SU-DHL-6 (cell line): ENCODE data around the gene MYG1.

Experiments used
- H2AFZ ChIP-seq: fragments of 200-600 bp; sonication (generic); 2 replicates; pipeline ENCODE4 v1.6.1; 2014; ENCODE audit warnings: low read depth, mild to moderate bottlenecking, moderate library complexity, mixed read lengths, antibody characterized with exemption, low read length; ENCODE audit not compliant: severe bottlenecking
- H3F3A ChIP-seq: fragments of 200-600 bp; shearing (Covaris generic); 2 replicates; pipeline ENCODE4 v1.6.0; 2016; ENCODE audit warnings: antibody characterized with exemption, mild to moderate bottlenecking; ENCODE audit not compliant: insufficient read depth
- H3K27ac ChIP-seq: fragments of 200-600 bp; sonication (generic); 2 replicates; pipeline ENCODE4 v1.5.1; 2016; ENCODE audit warnings: low read depth, mild to moderate bottlenecking, low read length, moderate library complexity, mixed read lengths
- H3K27me3 ChIP-seq: fragments of 200-600 bp; sonication (generic), shearing (Covaris generic); 2 replicates; pipeline ENCODE4 v1.6.0; 2014; ENCODE audit warnings: mild to moderate bottlenecking, low read length
- H3K36me3 ChIP-seq: fragments of 200-600 bp; sonication (generic); 2 replicates; pipeline ENCODE4 v1.6.1; 2014; ENCODE audit warnings: mild to moderate bottlenecking, low read length, mixed read lengths
- H3K4me2 ChIP-seq: fragments of 300-600, 200-600 bp; shearing (Covaris generic), sonication (generic); 2 replicates; pipeline ENCODE4 v1.6.0; 2014; ENCODE audit warnings: low read length, low read depth, mild to moderate bottlenecking; ENCODE audit not compliant: poor library complexity, severe bottlenecking
- H3K4me3 ChIP-seq: fragments of 200-600 bp; sonication (generic); 2 replicates; pipeline ENCODE4 v1.5.1; 2014; ENCODE audit warnings: antibody characterized with exemption, low read length, mild to moderate bottlenecking, mixed read lengths; ENCODE audit not compliant: insufficient read depth, poor library complexity, severe bottlenecking
- H3K79me2 ChIP-seq: fragments of 200-600 bp; sonication (generic); 2 replicates; pipeline ENCODE4 v1.6.1; 2014; ENCODE audit warnings: mild to moderate bottlenecking, low read length, moderate library complexity; ENCODE audit not compliant: insufficient read depth
- H3K9ac ChIP-seq: fragments of 200-600 bp; sonication (generic); 2 replicates; pipeline ENCODE4 v1.7.0; 2014; ENCODE audit warnings: mild to moderate bottlenecking, low read length
- H3K9me2 ChIP-seq: fragments of 200-600 bp; sonication (generic); replicated peaks from 2 replicates; pipeline ENCODE4 v1.6.1; 2014; ENCODE audit warnings: low read length; ENCODE audit not compliant: insufficient read depth
- H3K9me3 ChIP-seq: fragments of 200-600 bp; sonication (generic); 2 replicates; pipeline ENCODE4 v1.6.1; 2014; ENCODE audit warnings: low read length, mixed read lengths; ENCODE audit not compliant: insufficient read depth
- H4K20me1 ChIP-seq: fragments of 200-600 bp; sonication (generic); 2 replicates; pipeline ENCODE4 v1.6.1; 2014; ENCODE audit warnings: low read depth, mild to moderate bottlenecking, antibody characterized with exemption, low read length, moderate library complexity, mixed read lengths
- EZH2phosphoT487 ChIP-seq: fragments of 200-600 bp; sonication (generic), shearing (Covaris generic); conservative IDR thresholded peaks from 2 replicates; pipeline ENCODE4 v1.6.1; 2018; ENCODE audit warnings: mild to moderate bottlenecking, antibody characterized with exemption, low read length, moderate library complexity, mixed read lengths
- TF ChIP-seq, protein P1 (sequence below): fragments of 200-600 bp; sonication (generic); IDR thresholded peaks from one replicate; pipeline ENCODE4 v1.5.1; 2017; ENCODE audit warnings: antibody characterized with exemption, mild to moderate bottlenecking, low read length, moderate library complexity; ENCODE audit not compliant: insufficient read depth, poor library complexity, severe bottlenecking

Gene MYG1

DNA sequence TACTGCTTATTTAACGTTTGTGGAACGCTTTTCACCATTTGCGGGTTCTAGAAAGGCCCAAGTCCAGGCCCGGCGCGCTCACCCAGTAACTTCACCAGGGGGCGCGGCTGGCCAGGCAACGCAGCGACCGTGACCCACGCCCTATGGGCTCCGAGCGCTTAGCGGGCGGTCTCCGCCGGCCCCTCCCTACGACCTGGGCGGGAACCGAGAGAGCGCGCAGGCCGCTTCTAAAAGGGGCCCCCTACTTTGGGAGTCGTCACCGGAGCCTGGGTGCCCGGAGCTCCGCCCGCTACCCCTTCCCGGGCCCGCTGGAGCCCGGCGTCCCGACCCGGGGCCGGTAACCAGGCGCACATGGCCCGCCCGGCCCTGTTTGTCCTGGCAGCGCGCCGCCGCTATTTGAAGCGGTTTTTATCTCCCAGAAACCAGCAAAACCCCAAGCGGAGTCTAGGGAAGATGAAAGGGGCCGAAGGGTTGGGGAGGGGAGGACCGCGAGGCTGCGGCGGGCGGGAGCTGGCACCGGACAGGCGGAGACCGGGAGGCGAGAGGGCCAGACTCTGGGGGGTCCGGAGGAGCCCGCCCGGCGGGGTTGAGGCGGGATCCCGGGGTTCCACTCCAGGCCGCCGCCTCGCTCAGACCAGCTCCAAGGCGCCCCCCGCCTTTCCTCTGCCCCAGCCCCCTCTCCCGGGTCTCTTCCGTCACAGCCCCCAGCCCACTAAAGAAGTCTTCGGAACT, 25.4 kb downstream of the MYG1 start:
- peak overlapping the region; percentile 96 for H3K4me2 ChIP-seq
- TF ChIP-seq, protein P1, sequence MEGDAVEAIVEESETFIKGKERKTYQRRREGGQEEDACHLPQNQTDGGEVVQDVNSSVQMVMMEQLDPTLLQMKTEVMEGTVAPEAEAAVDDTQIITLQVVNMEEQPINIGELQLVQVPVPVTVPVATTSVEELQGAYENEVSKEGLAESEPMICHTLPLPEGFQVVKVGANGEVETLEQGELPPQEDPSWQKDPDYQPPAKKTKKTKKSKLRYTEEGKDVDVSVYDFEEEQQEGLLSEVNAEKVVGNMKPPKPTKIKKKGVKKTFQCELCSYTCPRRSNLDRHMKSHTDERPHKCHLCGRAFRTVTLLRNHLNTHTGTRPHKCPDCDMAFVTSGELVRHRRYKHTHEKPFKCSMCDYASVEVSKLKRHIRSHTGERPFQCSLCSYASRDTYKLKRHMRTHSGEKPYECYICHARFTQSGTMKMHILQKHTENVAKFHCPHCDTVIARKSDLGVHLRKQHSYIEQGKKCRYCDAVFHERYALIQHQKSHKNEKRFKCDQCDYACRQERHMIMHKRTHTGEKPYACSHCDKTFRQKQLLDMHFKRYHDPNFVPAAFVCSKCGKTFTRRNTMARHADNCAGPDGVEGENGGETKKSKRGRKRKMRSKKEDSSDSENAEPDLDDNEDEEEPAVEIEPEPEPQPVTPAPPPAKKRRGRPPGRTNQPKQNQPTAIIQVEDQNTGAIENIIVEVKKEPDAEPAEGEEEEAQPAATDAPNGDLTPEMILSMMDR, result peak; percentile 75
- TF ChIP-seq EZH2phosphoT487, result no peak
- H3F3A ChIP-seq, result peaks cover 14% of the 10 kb centered on the region
- H3K4me3 ChIP-seq, result peak overlapping the region; percentile 86
- H4K20me1 ChIP-seq, result no peaks in the 10 kb centered on the region
- H3K9ac ChIP-seq, result peak overlapping the region; percentile 94
- H3K9me2 ChIP-seq, result no peaks in the 10 kb centered on the region
- H3K27ac ChIP-seq, result peak overlapping the region; percentile 91
- H3K36me3 ChIP-seq, result no peaks in the 10 kb centered on the region
- H2AFZ ChIP-seq, result peak overlapping the region; percentile 84
- no peaks in the 10 kb centered on the region for H3K27me3 ChIP-seq
- no peaks in the 10 kb centered on the region for H3K79me2 ChIP-seq
- H3K9me3 ChIP-seq, result no peaks in the 10 kb centered on the region

DNA sequence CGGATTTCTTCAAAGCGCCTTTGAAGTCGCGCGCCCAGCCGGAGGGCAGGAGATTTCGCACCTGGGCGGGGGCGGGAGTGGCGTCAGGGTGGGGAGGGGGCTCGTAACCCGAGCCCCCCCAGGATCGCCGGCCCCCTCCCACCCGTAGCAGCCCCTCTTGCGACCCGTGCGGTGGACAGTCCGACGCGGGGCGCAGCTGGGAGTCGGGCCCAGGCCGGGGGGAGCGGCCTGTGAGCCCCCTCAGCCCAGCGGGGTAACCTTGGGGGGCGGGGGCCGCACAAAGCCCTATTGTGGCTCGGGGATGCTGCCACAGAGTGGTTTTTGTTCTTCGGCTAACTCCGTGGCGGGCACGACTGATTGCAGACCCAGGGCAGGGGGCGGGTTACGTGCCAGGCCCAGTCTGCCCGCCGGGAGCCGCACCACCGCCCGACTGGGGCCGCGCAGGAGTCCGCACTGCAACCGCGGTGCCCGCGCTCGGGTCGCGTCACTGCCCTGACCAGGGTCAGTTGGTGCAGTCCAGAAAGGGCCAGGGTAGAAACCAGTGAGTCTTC, 26.1 kb downstream of the MYG1 start:
- H3K4me3 ChIP-seq, result peak overlapping the region; percentile 86
- peak overlapping the region; percentile 84 for H2AFZ ChIP-seq
- H3K79me2 ChIP-seq, result no peaks in the 10 kb centered on the region
- peak overlapping the region; percentile 91 for H3K27ac ChIP-seq
- H4K20me1 ChIP-seq, result no peaks in the 10 kb centered on the region
- peak overlapping the region; percentile 96 for H3K4me2 ChIP-seq
- H3K36me3 ChIP-seq, result no peaks in the 10 kb centered on the region
- H3K9me2 ChIP-seq, result no peaks in the 10 kb centered on the region
- H3K9me3 ChIP-seq, result no peaks in the 10 kb centered on the region
- no peaks in the 10 kb centered on the region for H3K27me3 ChIP-seq
- TF ChIP-seq, protein P1, result no peak
- no peak for TF ChIP-seq EZH2phosphoT487
- peaks cover 14% of the 10 kb centered on the region for H3F3A ChIP-seq
- H3K9ac ChIP-seq, result peak overlapping the region; percentile 94

DNA sequence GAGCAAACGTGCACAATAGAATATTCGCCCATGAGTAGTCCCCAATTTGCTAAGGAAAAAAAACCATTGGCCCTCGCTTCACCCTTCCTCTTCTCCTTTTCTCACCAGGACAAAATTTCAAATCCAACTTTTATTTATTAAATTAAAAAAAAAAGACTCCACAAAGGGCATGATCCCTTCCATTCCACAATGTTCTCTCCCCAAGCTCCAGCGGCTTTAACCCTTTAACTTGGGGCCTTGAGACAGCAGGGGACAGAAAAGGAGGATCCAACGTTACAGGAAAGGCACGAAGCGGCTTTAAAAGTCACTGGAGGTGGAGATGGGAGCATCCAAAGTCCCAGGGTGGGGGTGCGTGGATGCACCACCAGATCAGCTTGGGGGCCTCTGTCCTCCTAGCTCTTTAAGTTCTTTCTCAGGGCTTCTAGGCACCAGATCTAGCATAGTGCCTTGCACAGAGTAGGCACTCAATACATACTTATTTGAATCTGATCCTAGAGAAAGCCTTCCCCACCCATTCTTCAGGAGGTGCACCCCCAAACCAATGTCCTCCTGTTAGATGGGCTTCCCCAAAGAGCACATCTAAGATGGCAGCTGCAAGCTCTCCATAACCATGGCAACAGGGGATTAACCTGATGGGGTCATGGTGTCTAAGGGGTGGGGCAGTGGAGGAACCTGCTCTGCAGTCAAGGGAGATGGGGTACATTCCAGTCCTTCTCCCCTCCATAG, 27.1 kb downstream of the MYG1 start:
- H3F3A ChIP-seq, result peaks cover 14% of the 10 kb centered on the region
- no peak overlapping the region for H3K9ac ChIP-seq
- TF ChIP-seq EZH2phosphoT487, result no peak
- TF ChIP-seq, protein P1, result no peak
- no peaks in the 10 kb centered on the region for H3K9me2 ChIP-seq
- H2AFZ ChIP-seq, result no peak overlapping the region
- no peaks in the 10 kb centered on the region for H4K20me1 ChIP-seq
- H3K4me3 ChIP-seq, result no peak overlapping the region
- H3K27ac ChIP-seq, result no peak overlapping the region
- H3K27me3 ChIP-seq, result no peaks in the 10 kb centered on the region
- H3K79me2 ChIP-seq, result no peaks in the 10 kb centered on the region
- H3K9me3 ChIP-seq, result no peaks in the 10 kb centered on the region
- H3K36me3 ChIP-seq, result no peaks in the 10 kb centered on the region
- H3K4me2 ChIP-seq, result no peak overlapping the region
